Rectal smooth muscle tissue (tissue), 1 donor: ENCODE data around the gene PIPOX.

Experiments used
- H3K27ac ChIP-seq: one replicate; pipeline ENCODE4 v1.7.0; 2013; ENCODE audit warnings: low read depth, low read length, inconsistent platforms
- H3K27me3 ChIP-seq: one replicate; pipeline ENCODE4 v1.7.0; 2013; ENCODE audit warnings: low read length; ENCODE audit not compliant: control insufficient read depth, insufficient read depth
- H3K36me3 ChIP-seq: one replicate; pipeline ENCODE4 v1.7.0; 2013; ENCODE audit warnings: low read length; ENCODE audit not compliant: control insufficient read depth, insufficient read depth
- H3K4me1 ChIP-seq: one replicate; pipeline ENCODE4 v1.7.0; 2013; ENCODE audit warnings: low read length; ENCODE audit not compliant: control insufficient read depth, insufficient read depth
- H3K4me3 ChIP-seq: one replicate; pipeline ENCODE4 v1.7.0; 2013; ENCODE audit warnings: low read length
- H3K9ac ChIP-seq: one replicate; pipeline ENCODE4 v1.7.0; 2013; ENCODE audit warnings: low read length

PIPOX gene

DNA sequence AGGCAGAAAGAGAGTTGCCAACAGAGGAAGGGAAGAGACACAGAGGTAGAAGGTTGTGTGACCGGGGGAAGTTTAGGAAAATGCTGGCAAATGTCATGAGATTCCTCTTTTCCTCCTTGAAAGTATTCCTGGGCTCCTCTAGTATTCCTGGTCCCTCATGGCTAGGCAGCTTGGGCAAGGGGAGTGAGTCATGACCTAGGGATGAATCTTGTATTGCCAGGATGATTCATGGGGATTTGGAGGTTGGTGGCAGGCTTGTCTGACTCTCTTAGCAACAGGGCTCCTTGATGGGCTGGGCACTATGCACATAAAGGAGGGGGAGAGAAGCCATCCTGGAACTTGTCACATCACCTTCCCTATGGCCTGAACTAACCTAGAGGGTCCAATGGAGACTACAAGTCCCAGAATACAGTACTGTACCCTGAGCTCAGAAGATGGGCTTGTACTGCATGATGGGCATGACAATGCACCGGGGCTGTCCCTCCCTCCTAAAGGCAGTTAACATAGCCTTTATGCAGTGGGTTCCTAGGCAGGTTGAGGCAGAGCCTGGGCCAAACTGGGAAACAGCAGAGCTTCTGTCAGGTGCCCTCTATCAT, 35.0 kb upstream of the PIPOX start:
- Histone ChIP-seq H3K27ac (no peak overlapping the region), H3K27me3 (peaks cover 23% of the 10 kb centered on the region), H3K4me3 (no peak overlapping the region), H3K36me3 (no peaks in the 10 kb centered on the region), H3K4me1 (no peaks in the 10 kb centered on the region), H3K9ac (no peak overlapping the region)

DNA sequence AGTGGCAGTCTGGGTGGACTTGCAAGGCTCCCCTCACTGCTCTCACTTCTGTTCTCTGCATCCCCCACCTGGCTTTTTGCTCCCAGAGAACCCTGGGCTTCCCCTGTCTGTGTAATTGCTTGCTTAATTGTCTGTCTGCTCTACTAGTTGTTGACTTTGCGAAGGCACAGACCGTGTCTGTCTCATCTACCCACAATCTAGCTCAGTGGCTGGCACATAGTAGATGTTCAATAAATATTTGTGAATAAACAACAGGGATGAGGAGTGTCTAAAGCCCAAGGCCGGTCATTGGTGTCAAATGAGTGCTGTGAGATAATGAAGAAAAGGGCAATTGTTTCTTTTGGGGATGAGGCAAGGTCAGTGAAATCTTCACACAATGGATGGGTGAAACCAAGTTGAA, 34.4 kb upstream of the PIPOX start:
- peaks cover 19% of the 10 kb centered on the region for H3K27me3 ChIP-seq
- H3K4me1 ChIP-seq, result no peaks in the 10 kb centered on the region
- no peaks in the 10 kb centered on the region for H3K36me3 ChIP-seq
- no peak overlapping the region for H3K27ac ChIP-seq
- no peak overlapping the region for H3K9ac ChIP-seq
- H3K4me3 ChIP-seq, result no peak overlapping the region

DNA sequence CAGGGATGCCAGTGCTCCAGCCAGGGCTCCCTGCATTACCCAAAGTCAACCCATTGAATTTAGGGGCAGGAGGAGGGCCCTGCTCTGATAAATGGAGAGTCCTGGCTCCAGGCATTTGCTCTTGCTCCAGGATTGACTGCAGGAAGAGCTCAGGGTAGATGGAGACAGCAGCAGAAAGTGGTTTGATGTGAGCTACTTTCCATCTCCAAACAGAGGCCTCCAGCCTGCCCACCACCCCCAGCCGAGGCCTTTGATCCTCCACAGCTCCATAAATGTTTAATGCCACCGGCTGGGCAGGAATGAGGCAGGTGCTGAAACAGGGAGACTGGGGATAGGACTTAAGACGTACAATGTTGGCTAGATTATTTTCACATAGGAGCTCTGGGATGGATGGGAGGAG, 32.8 kb upstream of the PIPOX start:
- H3K4me3 ChIP-seq, result no peak overlapping the region
- no peak overlapping the region for H3K27ac ChIP-seq
- no peaks in the 10 kb centered on the region for H3K4me1 ChIP-seq
- no peak overlapping the region for H3K9ac ChIP-seq
- peaks cover 4% of the 10 kb centered on the region for H3K27me3 ChIP-seq
- no peaks in the 10 kb centered on the region for H3K36me3 ChIP-seq

DNA sequence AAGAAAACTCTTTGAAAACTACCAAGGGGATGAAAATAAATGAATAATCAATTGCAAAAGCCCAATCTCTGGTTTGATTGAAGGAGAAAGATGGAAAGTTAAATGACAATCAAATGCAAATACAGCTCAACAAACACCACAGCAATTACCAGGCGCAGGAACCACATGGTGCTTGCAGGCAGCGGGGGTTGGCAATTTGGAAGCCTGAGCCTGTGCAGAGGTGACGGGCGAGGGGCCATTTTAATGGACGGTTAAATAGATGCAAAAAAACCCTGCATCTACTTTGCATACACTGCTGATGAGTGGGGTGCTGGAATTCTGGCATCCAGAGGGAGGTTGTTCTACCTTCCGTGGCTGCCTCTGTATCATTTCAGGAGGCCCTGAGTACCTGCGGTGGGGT, 32.4 kb upstream of the PIPOX start:
- H3K27ac ChIP-seq, result no peak overlapping the region
- no peaks in the 10 kb centered on the region for H3K4me1 ChIP-seq
- no peaks in the 10 kb centered on the region for H3K36me3 ChIP-seq
- H3K9ac ChIP-seq, result no peak overlapping the region
- H3K4me3 ChIP-seq, result no peak overlapping the region
- peaks cover 2% of the 10 kb centered on the region for H3K27me3 ChIP-seq

DNA sequence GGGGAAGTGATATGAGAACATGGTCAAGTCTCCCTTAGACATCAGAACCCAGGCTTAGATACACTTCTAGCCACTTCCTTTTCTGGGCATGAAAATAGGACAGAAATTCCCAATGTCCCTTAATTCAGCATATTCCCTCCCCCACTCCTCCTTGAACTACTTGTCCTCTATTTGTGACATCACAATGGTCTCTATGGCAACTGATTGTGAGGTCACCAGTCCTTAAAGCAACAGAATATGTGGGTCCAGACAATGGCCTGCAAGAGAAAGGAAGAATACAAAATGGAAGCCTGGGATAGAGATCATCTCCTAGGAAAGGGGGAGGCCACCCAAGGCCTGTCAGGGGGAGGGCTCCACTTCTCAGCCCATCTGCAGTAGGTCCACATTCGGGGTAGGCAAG, 30.4 kb upstream of the PIPOX start:
- Histone ChIP-seq H3K4me3 (no peak overlapping the region), H3K27ac (no peak overlapping the region), H3K36me3 (no peaks in the 10 kb centered on the region), H3K9ac (no peak overlapping the region), H3K27me3 (no peaks in the 10 kb centered on the region), H3K4me1 (no peaks in the 10 kb centered on the region)

DNA sequence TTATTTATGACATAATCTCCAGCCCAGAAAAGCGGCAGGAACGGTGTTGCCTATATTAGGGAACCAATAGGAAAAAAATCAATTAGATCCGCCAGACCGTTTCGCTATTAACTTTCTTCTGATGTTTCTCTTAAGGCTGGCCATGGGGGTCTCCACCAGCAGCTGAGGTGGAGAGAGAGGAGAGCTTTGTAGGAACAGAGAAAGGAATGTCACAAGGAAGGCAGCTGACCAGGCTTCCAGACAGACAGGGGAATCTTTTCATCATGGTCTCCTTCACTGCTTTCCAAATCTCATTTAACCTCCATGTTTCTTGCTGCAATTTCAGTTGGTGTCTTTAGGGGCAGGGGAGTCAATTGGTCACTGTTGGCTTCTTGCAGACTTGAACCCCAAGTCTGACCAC, 28.2 kb upstream of the PIPOX start:
- H3K9ac ChIP-seq, result no peak overlapping the region
- no peak overlapping the region for H3K4me3 ChIP-seq
- H3K4me1 ChIP-seq, result no peaks in the 10 kb centered on the region
- no peak overlapping the region for H3K27ac ChIP-seq
- no peaks in the 10 kb centered on the region for H3K36me3 ChIP-seq
- peaks cover 10% of the 10 kb centered on the region for H3K27me3 ChIP-seq

DNA sequence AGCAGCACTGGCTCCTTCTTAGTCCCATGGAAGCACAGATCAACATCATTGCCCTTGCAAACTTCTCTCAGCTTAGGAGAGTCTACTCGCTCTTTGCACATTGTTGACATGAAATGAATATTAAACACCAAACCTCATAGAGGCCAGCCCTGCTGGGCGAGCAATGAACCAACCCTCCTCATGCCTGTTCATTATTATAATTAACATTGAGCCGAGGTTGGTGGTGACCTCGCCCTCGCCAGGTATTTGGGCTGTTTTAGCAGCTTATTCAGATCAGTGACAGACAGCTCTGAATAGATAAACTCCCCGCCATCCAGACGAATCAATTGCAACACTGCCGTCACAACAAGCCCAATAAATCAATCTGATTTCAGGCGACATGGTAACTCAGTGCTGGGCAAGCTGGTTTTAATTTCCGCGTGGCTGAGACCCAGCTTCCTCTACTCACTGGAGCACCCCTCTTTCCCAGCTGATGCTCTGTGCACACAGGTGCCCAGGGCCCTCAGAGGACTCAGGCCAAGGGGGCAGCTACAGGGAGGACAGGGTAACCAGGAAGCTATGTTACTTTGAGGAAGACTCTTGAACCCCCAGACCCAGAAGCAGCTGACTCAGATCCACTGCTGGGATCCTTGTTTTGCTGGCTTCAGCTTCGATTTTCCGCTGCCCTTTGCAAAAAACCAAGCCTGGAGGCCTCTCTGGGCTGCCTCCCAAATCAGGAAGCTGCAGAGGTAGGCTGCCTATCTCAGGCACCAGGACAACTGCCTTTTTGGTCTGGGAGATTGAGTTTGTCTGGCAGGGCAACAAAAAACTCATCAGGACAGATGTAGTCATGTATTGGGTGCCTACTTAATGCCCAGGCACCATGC, 26.4 kb upstream of the PIPOX start:
- Histone ChIP-seq H3K9ac (no peak overlapping the region), H3K27ac (no peak overlapping the region), H3K4me3 (no peak overlapping the region), H3K36me3 (no peaks in the 10 kb centered on the region), H3K4me1 (no peaks in the 10 kb centered on the region), H3K27me3 (peaks cover 13% of the 10 kb centered on the region)

DNA sequence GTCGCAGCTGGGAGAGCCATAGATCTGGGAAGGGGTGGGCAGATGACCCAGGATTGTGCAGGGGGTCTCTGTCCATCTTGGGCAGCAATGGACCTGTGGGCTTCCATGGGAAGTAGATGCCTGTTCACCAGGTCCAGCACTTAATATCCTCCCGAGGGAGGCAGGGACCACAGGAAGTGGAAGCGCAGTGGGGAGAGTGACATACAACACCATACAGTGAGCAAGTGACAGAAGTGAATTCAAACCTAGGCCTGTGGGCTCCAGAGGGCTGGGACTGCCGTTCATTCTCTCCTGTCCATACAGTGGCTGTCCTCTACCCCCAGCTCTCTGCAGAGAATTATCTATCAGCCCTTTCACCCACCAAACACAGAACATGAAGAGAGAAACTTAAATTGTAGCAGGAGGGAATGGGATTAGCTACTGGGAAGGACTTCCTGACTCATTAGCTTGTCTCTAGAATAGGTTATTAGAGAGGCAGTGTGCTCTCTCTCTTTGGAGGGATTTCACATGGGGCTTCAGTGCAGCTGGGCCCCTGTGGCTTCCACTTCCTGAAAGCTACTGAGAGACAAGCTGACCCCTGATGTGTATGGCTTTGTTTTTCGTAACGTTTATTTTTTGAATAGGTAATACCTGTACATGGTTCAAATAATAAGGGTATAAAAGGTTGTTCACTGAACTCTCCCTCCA, 24.0 kb upstream of the PIPOX start:
- H3K36me3 ChIP-seq, result no peaks in the 10 kb centered on the region
- H3K27me3 ChIP-seq, result peaks cover 16% of the 10 kb centered on the region
- H3K4me3 ChIP-seq, result no peak overlapping the region
- no peak overlapping the region for H3K9ac ChIP-seq
- H3K27ac ChIP-seq, result no peak overlapping the region
- no peaks in the 10 kb centered on the region for H3K4me1 ChIP-seq

DNA sequence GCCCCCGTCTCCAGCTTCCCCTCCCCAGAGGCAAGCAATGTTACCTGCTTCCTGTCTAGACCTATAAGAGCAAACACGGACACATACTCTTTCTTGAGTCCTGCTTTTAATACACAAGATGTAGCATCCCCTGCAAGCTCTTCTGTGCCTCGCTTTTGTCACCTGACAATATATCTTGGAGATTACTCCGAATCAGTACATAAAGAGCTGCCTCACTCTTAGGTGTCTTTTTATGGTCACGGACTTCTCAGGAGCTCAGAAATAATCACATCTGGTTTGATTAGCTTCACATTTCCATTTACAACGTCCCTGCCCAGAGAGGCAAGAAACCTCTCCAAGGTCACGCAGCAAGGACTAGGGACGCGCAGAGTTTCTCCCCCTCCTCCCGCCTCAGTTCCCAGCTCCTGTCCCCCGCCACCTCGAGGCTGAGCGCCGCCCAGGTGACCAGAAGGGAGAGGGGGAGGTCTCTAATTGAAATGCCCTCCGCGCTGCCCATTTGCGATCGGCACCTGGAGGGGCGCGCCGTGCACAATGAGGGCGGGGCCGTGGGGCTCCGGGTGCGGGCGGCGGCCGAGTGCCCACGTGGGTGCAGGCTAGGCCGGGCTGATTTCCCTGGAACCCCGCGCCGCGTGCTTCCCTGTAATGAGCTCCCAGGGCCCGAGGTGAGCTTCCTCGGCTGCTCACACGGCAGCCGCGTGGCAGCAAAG, 23.3 kb upstream of the PIPOX start:
- Histone ChIP-seq H3K27ac (no peak overlapping the region), H3K27me3 (peaks cover 16% of the 10 kb centered on the region), H3K9ac (no peak overlapping the region), H3K36me3 (no peaks in the 10 kb centered on the region), H3K4me1 (no peaks in the 10 kb centered on the region), H3K4me3 (no peak overlapping the region)

DNA sequence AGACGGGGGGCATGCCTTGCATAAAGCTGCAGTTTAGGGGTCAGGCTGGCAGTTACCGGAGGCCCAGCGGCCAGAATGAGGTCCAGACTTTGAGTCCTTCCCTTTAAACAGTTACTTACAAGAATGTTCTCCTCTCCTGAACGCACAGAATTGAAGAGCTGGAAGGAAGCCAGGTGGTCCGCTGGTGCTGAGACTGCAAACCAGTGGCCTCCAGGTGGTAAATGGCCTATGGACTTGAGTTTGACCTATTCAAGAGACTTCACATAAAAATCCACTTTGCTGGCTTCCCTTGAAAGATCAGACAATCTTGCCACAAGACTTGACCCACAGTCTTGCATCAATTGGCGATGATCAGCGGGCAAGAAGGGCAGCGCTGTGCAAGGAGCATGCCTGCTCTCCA, 22.4 kb upstream of the PIPOX start:
- Histone ChIP-seq H3K36me3 (no peaks in the 10 kb centered on the region), H3K27me3 (peaks cover 16% of the 10 kb centered on the region), H3K27ac (no peak overlapping the region), H3K4me1 (no peaks in the 10 kb centered on the region), H3K9ac (no peak overlapping the region), H3K4me3 (no peak overlapping the region)

DNA sequence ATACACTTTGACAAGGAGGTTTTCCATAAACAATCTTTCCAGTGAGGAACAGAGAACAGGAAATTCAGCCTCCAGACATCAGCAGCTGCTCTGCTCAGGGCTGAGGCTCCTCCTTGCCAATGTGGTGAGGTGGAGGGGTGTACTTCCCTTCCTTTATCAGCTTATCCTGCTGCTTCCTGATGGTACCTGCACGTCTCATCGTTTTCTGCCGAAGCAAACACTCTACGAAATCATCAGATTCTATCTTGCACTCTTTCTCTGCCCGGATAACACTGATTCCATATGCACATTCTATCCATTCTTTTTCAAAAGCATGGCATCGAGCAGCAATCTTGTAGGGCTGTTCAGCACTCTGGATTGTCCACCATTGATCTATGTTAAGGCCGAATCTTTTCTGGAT, 21.7 kb upstream of the PIPOX start:
- H3K36me3 ChIP-seq, result no peaks in the 10 kb centered on the region
- H3K27ac ChIP-seq, result no peak overlapping the region
- H3K27me3 ChIP-seq, result peaks cover 16% of the 10 kb centered on the region
- H3K9ac ChIP-seq, result no peak overlapping the region
- no peaks in the 10 kb centered on the region for H3K4me1 ChIP-seq
- H3K4me3 ChIP-seq, result no peak overlapping the region

DNA sequence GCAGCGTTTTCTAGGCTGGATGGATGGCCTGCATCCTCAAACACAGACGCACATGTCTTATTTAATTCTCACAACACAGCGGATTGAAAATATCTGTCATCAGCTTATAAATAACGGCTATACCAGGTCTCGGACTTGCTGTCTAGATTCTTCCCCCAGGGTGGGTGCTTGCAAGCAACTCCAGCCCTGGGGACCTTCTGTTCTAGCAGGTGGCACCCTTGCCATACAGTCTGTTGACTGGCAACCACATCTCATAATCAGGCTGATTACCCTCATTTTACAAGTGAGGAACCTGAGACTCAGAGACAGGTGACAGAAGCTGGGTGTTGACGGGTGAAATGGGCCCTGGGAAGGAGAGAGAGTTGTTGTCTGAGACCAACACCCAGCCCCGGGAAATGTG, 20.9 kb upstream of the PIPOX start:
- Histone ChIP-seq H3K36me3 (no peaks in the 10 kb centered on the region), H3K9ac (no peak overlapping the region), H3K4me1 (no peaks in the 10 kb centered on the region), H3K27ac (no peak overlapping the region), H3K4me3 (no peak overlapping the region), H3K27me3 (peaks cover 16% of the 10 kb centered on the region)
